GM20431 (cell line): ENCODE results near the gene EPAS1.
"Not testable (repeated sequence)": the region's sequence is repeated elsewhere in the genome, so short reads cannot be mapped to it uniquely, and the experiment has no call there.

Experiments used
- in situ Hi-C: fragments of 300-500 bp; cut with MseI, MboI; formaldehyde crosslinking; loops from one replicate; pipeline ENCODE4 v1.15.0; 2020; ENCODE audit warnings: low sequenced_read_pairs; ENCODE audit not compliant: unreplicated experiment

The EPAS1 gene

DNA sequence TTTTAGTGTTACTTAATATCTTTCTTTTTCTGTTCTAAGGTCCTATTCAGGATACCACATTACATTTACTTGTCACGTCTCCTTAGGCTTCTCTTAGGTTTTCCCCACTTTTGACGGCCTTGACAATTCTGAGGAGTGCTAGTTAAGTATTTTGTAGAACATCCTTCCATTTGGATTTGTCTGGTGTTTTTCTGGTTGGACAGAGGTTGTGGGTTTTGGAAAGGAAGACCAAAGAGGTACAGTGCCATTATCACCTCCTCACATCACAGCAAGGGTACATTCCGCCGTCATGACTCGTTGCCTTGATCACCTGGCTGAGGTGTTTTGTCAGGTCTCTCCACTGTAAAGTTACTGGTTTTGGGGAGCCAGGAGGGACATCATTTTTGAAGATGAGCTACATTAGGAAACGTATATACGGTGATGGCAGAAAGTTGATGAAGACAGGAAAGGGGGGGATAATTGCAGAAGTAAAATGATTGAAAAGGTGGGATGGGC, 93.7 kb downstream of the EPAS1 start:
- in situ Hi-C loops = no loop called here

GRCh38 chr2:46392561-46393346, 95.5 kb downstream of the EPAS1 start:
- in situ Hi-C loops = no loop called here

GRCh38 chr2:46393347-46393820, 96.2 kb downstream of the EPAS1 start:
- in situ Hi-C loops = no loop called here

GRCh38 chr2:46393865-46394264, 96.7 kb downstream of the EPAS1 start:
- in situ Hi-C loops = no loop called here

GRCh38 chr2:46394649-46395510, 97.7 kb downstream of the EPAS1 start:
- in situ Hi-C loops = no loop called here

DNA sequence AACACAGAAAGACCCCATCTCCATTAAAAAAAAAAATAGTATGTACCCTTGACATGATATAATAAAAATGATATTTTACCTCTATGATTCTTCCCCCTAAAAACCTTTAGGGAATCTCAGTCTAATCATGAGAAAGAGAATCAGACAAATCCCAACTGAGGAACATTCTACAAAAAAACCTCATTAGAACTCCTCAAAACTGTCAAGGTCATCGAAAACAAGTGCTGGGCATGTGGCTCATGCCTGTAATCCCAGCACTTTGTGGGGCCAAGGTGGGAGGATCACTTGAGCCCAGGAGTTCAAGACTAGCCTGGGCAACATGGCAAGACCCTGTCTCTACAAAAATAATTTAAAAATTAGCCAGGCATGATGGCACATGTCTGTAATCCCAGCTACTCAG, 98.5 kb downstream of the EPAS1 start:
- in situ Hi-C loops = not testable (repeated sequence)

GRCh38 chr2:46400016-46400415, 102.8 kb downstream of the EPAS1 start:
- in situ Hi-C loops = no loop called here

DNA sequence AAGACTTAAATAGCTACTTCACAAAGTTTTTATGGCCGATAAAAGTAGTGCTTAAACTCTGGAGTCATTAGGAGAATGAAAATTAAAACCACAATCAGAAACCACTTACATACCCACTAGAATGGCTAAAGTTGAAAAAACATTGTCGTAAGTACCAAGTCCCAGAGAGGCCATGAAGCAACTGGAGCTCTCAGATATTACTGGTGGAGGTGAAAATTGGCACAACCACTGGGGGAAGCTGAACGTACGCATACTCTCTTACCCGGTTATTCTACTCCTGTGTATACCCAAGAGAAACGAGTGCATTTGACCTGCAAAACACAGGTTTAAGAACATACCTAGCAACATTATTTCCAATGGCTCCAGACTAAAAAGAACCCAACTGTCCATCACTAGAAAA, 105.7 kb downstream of the EPAS1 start:
- in situ Hi-C loops = no loop called here

- in situ Hi-C loops = no loop called here
These were observed 107.1 kb downstream of the EPAS1 start for GRCh38 chr2:46404181-46404759.

GRCh38 chr2:46407852-46408455, 110.7 kb downstream of the EPAS1 start:
- in situ Hi-C loops = no loop called here

GRCh38 chr2:46409756-46410155, 112.5 kb downstream of the EPAS1 start:
- in situ Hi-C loops = no loop called here

DNA sequence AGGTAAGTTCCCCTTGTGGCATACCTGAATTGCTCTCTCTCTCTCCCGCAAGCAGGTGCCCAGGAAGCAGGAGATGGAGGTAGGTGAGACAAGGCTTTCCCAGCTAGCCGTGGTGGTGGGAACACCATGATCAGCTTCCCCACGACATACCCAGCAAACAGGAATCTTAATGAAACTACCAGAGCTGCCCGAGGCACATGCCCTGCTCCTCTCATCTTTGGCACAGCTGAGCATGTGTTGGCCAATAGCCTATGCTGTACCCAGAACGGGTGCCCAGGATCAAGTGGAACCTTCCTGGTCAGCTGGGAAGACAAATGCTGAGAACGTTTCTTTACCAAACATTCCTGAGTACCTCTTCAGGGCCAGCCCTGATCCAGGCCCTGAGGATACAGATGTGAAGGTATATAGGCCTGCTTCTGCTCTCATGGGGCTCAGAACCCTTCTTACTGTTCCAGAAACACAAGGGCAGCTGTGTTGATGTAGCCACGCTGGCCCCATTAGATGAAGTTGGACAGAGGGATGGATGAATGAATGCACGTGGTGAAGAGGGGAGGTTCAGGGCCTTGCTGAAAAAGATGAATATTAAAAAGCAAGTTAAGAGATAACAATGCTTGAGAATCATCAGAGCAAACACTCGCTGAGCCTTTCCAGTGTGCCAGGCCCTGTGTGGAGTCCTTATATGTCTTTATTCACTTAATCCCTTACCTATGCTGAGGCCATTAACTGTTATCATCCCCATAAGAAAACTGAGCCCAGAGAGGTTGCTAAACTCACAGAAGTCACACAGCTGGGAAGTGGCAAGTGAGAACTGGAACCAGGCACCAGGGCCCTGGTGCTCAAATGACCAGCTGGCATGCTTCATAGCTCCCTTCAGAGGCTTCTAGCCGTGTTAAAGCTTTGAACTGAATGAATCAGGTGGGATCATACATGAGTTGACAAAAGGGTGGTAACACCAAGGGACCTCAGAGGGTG, 113.4 kb downstream of the EPAS1 start:
- in situ Hi-C loops = no loop called here

DNA sequence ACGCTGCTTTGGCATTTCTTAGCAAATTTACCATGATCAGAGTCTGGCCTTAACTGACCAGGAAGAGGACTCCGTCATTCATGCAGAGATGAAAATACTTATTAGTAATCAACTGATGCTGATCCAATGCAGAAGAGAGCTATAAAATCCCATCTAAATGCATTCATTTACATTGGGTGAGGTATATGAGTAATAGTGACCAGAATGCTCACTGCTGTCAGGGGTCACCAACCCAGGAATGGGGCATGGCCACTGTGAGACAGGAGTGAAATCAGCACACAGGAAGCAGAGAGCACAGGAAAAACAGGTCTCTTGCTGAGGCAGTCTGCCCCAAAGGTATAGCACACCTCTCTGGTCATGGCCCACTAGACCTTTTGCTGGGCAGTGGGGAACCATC, 114.0 kb downstream of the EPAS1 start:
- in situ Hi-C loops = no loop called here

DNA sequence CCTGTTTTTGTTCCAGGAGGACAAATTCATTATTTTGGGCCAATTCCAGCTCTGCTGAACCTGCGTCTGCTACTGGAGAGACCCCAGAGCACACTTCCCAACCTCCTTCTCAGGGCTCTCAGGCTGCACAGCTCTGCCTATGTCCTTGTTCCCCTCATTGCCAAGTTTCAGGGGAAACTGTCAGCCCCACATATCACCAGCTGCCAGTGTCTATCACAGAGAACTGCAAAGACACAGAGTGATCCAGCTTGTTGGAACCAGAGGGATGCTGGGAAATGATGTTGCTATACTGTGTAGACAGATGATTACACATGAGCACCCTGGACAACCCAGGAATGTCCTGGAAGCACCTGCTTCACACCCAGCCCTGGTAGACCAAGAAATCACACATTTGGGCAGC, 114.8 kb downstream of the EPAS1 start:
- in situ Hi-C loops = no loop called here

DNA sequence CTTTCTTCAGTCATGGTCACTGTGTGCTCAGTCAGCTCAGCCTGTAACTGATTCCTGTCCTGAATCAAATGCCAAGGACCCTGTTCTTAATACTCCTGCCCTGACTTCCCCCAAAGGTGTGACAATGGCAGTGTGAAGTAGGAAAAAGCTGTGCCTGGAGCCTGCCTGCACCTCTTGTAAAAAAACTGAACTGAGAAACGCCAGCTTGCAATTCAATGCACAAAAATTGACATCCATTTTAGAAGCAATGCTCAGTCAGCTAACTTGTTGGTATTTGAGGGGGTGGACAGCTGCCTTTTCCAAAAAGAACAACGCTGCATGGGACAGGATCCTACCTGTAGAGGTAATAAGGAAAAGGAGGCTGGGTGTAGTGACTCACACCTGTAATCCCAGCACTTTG, 115.9 kb downstream of the EPAS1 start:
- in situ Hi-C loops = no loop called here

DNA sequence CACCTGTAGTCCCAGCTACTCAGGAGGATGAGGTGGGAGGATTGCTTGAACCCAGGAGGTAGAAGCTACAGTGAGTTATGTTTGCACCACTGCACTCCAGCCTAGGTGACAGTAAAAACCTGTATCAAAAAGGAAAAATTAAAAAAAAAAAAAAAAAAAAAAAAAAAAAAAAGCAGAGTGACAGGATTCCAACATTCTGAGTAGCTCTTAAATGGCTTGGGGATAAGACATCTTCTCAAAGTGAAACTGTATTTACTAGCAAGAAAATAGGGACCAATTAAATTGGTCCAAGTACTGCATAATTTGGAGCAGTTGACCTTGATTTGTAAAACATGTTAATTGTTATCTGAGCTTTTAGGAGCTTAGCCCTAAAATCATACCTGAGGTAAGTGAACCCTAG, 116.4 kb downstream of the EPAS1 start:
- in situ Hi-C loops = no loop called here

DNA sequence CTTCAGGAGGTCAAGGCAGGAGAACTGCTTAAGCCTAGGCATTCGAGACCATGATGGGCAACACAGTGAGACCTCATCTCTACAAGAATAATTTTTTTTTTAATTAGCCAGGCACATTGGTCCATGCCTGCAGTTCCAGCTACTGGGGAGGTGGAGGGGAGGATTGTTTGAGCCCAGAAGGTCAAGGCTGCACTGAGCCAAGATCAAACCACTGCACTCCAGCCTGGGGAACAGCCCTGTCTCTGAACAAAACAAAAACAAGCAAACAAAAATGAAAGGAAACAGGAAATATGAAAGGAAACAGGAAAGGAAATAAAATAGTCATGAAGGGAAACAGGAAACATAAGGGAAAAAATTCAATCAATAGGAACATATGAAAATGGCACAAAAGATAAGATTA, 117.5 kb downstream of the EPAS1 start:
- in situ Hi-C loops = no loop called here

DNA sequence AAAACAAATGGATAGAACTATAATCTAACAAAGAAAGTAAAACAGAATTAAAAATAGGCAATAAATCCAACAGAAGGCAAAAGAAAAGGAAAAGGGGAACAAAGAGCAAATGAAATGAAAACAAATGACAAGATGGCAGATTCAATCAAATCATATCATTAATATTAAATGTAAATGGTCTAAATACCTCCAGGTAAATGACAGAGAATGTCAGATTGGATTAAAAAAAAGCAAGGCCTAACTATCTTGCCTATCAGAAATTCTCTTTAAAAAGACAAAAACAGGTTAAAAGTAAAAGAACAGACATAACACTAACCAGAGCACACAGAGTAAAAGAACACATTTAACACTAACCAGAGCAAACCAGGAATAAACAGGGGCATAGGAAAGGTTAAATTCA, 119.1 kb downstream of the EPAS1 start:
- in situ Hi-C loops = no loop called here

GRCh38 chr2:46416739-46417403, 119.7 kb downstream of the EPAS1 start:
- in situ Hi-C loops = no loop called here
